ENCODE results near the gene GPS1. TPM values are rescaled to one million over a fixed set of nuclear protein-coding genes. Genes with fewer than 3 reads are reported as not detected.

Gene GPS1
- total and polyA plus RNA-seq, 2 of the 4 experiments (the other 2 are of a cell fraction), result 157 to 181 TPM

- Histone ChIP-seq H3K18ac (ENCODE audit: low read depth, low read length) (no peak overlapping the region), H3K27ac (ENCODE audit: insufficient read depth, low read length) (no peak overlapping the region), H2BK5ac (ENCODE audit: low read depth, low read length, poor library complexity, severe bottlenecking) (no peak overlapping the region), H3K79me1 (ENCODE audit: low read depth in 1 of 2, low read length in 2 of 2) (peaks cover 3 to 28% of the 10 kb centered on the region in 2 experiments; a peak in 3 of 4 replicates), H2BK20ac (ENCODE audit: low read depth, low read length) (no peak overlapping the region), H2BK120ac (ENCODE audit: low read depth, low read length) (no peak overlapping the region), H3K9me1 (ENCODE audit: insufficient read depth, low read length) (no peaks in the 10 kb centered on the region), H2AFZ (replicated peaks; ENCODE audit: low read length, poor library complexity) (no peak overlapping the region), H3K4me2 (ENCODE audit: low read depth, low read length) (no peak overlapping the region), H2BK15ac (ENCODE audit: low read depth, low read length) (no peak overlapping the region), H4K20me1 (ENCODE audit: insufficient read depth, low read length) (peaks cover 21% of the 10 kb centered on the region), H3K23ac (ENCODE audit: low read depth, low read length) (no peak overlapping the region), H2AK5ac (ENCODE audit: low read depth, low read length) (no peak overlapping the region), H3K4ac (ENCODE audit: low read depth, low read length) (no peak overlapping the region), H3K9ac (ENCODE audit: low read depth, low read length) (no peak overlapping the region), H3K14ac (replicated peaks; ENCODE audit: low read depth, low read length) (no peak overlapping the region), H4K91ac (ENCODE audit: insufficient read depth, low read depth, low read length) (no peak overlapping the region), H3K27me3 (ENCODE audit: control insufficient read depth, insufficient read depth, low read length) (no peaks in the 10 kb centered on the region), H3K4me3 (ENCODE audit: insufficient read depth, low read depth, low read length) (no peak overlapping the region), H3K56ac (ENCODE audit: extremely low read depth, insufficient read depth, low read length) (no peak overlapping the region), H4K8ac (ENCODE audit: low read depth in 2 of 2, low read length in 2 of 2) (no peak overlapping the region), H2AK9ac (replicated peaks; ENCODE audit: low read depth, low read length, poor library complexity) (no peak overlapping the region), H4K5ac (ENCODE audit: low read depth, low read length) (no peak overlapping the region), H3K4me1 (ENCODE audit: control insufficient read depth, insufficient read depth, low read length) (peaks cover 6% of the 10 kb centered on the region), H3K9me3 (ENCODE audit: control insufficient read depth, insufficient read depth, low read length) (no peaks in the 10 kb centered on the region), H3K36me3 (ENCODE audit: control insufficient read depth, insufficient read depth, low read length) (peaks cover 8% of the 10 kb centered on the region; the same call in 1 of the 2 replicates)
- DNase-seq (no peak), ATAC-seq (ENCODE audit: low read depth) (no peak)
- 100% methylated on average over 4 of the region's 24 CpGs; no CpG with 5 or more reads in 1 of the 2 experiments for WGBS, 2 experiments (ENCODE audit: extremely low coverage in 2 of 2, insufficient read length in 1 of 2)
- ChIA-PET POLR2A (ENCODE audit: unreplicated experiment) (no interaction called here), CTCF (no interaction called here)
- in situ Hi-C loops (cut with MboI; ENCODE audit: low sequenced_read_pairs) (loop anchor here (5.0 kb wide), 1 partner anchor 50 kb away; no protein-coding TSS in a partner anchor), dilution Hi-C loops (cut with HindIII; ENCODE audit: low sequenced_read_pairs, unreplicated experiment) (no loop called here), intact Hi-C loops (cut with micrococcal nuclease) (no loop called here)
- no peak for TF ChIP-seq CEBPB (IDR thresholded peaks at IDR 0.05; ENCODE audit: low read depth, low read length)
- BruUV-seq (replicated peaks), result no TSS peak
These were observed 34.7 kb upstream of the GPS1 start for GRCh38 chr17:82016875-82017459.

Data from IMR-90 (cell line).